ENCODE measurements around the gene BCAS1.

Gene BCAS1

GRCh38 chr20:53916173-53916512 lies 154.3 kb downstream of the BCAS1 start:
- no peak for TF ChIP-seq CTCF (IDR thresholded peaks at IDR 0.05; ENCODE audit: insufficient read depth, low read length, poor library complexity, severe bottlenecking)
- H3K4me3 ChIP-seq (replicated peaks; ENCODE audit: low read depth, low read length): no peak overlapping the region
- no peaks in the 10 kb centered on the region for H3K27me3 ChIP-seq (replicated peaks; ENCODE audit: control insufficient read depth, insufficient read depth, low read length)
- no peaks in the 10 kb centered on the region for H3K36me3 ChIP-seq (ENCODE audit: control insufficient read depth, insufficient read depth, low read length)
- no peak for DNase-seq (ENCODE audit: extremely low read depth, insufficient read length)

GRCh38 chr20:53915446-53916172 lies 154.8 kb downstream of the BCAS1 start:
- TF ChIP-seq CTCF (IDR thresholded peaks at IDR 0.05; ENCODE audit: insufficient read depth, low read length, poor library complexity, severe bottlenecking): peak; percentile 83
- Histone ChIP-seq H3K4me3 (replicated peaks; ENCODE audit: low read depth, low read length) (peak overlapping the region; percentile 58), H3K36me3 (ENCODE audit: control insufficient read depth, insufficient read depth, low read length) (no peaks in the 10 kb centered on the region), H3K27me3 (replicated peaks; ENCODE audit: control insufficient read depth, insufficient read depth, low read length) (no peaks in the 10 kb centered on the region)
- peak; percentile 88 for DNase-seq (ENCODE audit: extremely low read depth, insufficient read length)

- no peak for TF ChIP-seq CTCF (IDR thresholded peaks at IDR 0.05; ENCODE audit: insufficient read depth, low read length, poor library complexity, severe bottlenecking)
- Histone ChIP-seq H3K4me3 (replicated peaks; ENCODE audit: low read depth, low read length) (peak overlapping the region; percentile 58), H3K27me3 (replicated peaks; ENCODE audit: control insufficient read depth, insufficient read depth, low read length) (no peaks in the 10 kb centered on the region), H3K36me3 (ENCODE audit: control insufficient read depth, insufficient read depth, low read length) (no peaks in the 10 kb centered on the region)
- no peak for DNase-seq (ENCODE audit: extremely low read depth, insufficient read length)
Measured at GRCh38 chr20:53914781-53915445, 155.5 kb downstream of the BCAS1 start.

GRCh38 chr20:53914091-53914780 lies 156.2 kb downstream of the BCAS1 start:
- no peak overlapping the region for H3K4me3 ChIP-seq (replicated peaks; ENCODE audit: low read depth, low read length)
- DNase-seq (ENCODE audit: extremely low read depth, insufficient read length): no peak
- TF ChIP-seq CTCF (IDR thresholded peaks at IDR 0.05; ENCODE audit: insufficient read depth, low read length, poor library complexity, severe bottlenecking): no peak
- no peaks in the 10 kb centered on the region for H3K27me3 ChIP-seq (replicated peaks; ENCODE audit: control insufficient read depth, insufficient read depth, low read length)
- no peaks in the 10 kb centered on the region for H3K36me3 ChIP-seq (ENCODE audit: control insufficient read depth, insufficient read depth, low read length)

GRCh38 chr20:53911301-53911700 lies 159.1 kb downstream of the BCAS1 start:
- Histone ChIP-seq H3K27me3 (replicated peaks; ENCODE audit: control insufficient read depth, insufficient read depth, low read length) (no peaks in the 10 kb centered on the region), H3K4me3 (replicated peaks; ENCODE audit: low read depth, low read length) (no peak overlapping the region), H3K36me3 (ENCODE audit: control insufficient read depth, insufficient read depth, low read length) (no peaks in the 10 kb centered on the region)
- DNase-seq (ENCODE audit: extremely low read depth, insufficient read length): no peak
- TF ChIP-seq CTCF (IDR thresholded peaks at IDR 0.05; ENCODE audit: insufficient read depth, low read length, poor library complexity, severe bottlenecking): no peak
